ENCODE results near the gene GARIN5B.
"Not testable (repeated sequence)": the region's sequence is repeated elsewhere in the genome, so short reads cannot be mapped to it uniquely, and the experiment has no call there.

GARIN5B gene

GRCh38 chr19:55362990-55363716 is at the start of gene GARIN5B:
Gene GARIN5B (minus strand): TSS chr19:55363260. CDS start chr19:55363066, 194 bp downstream.
- no peak for DNase-seq (ENCODE audit: low read depth, low spot score)

GRCh38 chr19:55410168-55410567 is 47.1 kb upstream of the GARIN5B start:
- DNase-seq (ENCODE audit: low read depth, low spot score) = no peak

- DNase-seq (ENCODE audit: low read depth, low spot score) = not testable (repeated sequence)
Measured at GRCh38 chr19:55409179-55409578, 46.1 kb upstream of the GARIN5B start.

GRCh38 chr19:55408533-55408872 is 45.4 kb upstream of the GARIN5B start:
- no peak for DNase-seq (ENCODE audit: low read depth, low spot score)

GRCh38 chr19:55407800-55408532 is 44.9 kb upstream of the GARIN5B start:
- peak; percentile 91 for DNase-seq (ENCODE audit: low read depth, low spot score)

- DNase-seq (ENCODE audit: low read depth, low spot score) = not testable (repeated sequence)
Measured at GRCh38 chr19:55407550-55407799, 44.4 kb upstream of the GARIN5B start, which contains the start of gene UBE2S. Gene UBE2S (minus strand): TSS chr19:55407788. CDS start chr19:55407589, 199 bp downstream.

GRCh38 chr19:55406826-55407549 is 43.9 kb upstream of the GARIN5B start:
- no peak for DNase-seq (ENCODE audit: low read depth, low spot score)

GRCh38 chr19:55406091-55406825 is 43.2 kb upstream of the GARIN5B start:
- no peak for DNase-seq (ENCODE audit: low read depth, low spot score)

- no peak for DNase-seq (ENCODE audit: low read depth, low spot score)
Measured at GRCh38 chr19:55405638-55406037, 42.6 kb upstream of the GARIN5B start.

GRCh38 chr19:55402509-55402908 is 39.4 kb upstream of the GARIN5B start:
- DNase-seq (ENCODE audit: low read depth, low spot score) = no peak

- DNase-seq (ENCODE audit: low read depth, low spot score) = not testable (repeated sequence)
Measured at GRCh38 chr19:55401390-55401789, 38.3 kb upstream of the GARIN5B start.

GRCh38 chr19:55400281-55401087 is 37.4 kb upstream of the GARIN5B start:
- DNase-seq (ENCODE audit: low read depth, low spot score) = no peak

- DNase-seq (ENCODE audit: low read depth, low spot score) = no peak
Measured at GRCh38 chr19:55398200-55398925, 35.3 kb upstream of the GARIN5B start.

GRCh38 chr19:55392820-55393761 is 30.0 kb upstream of the GARIN5B start:
- no peak for DNase-seq (ENCODE audit: low read depth, low spot score)

GRCh38 chr19:55391702-55392615 is 28.9 kb upstream of the GARIN5B start:
- DNase-seq (ENCODE audit: low read depth, low spot score) = no peak

GRCh38 chr19:55391191-55391670 is 28.2 kb upstream of the GARIN5B start:
- no peak for DNase-seq (ENCODE audit: low read depth, low spot score)

GRCh38 chr19:55390461-55390880 is 27.4 kb upstream of the GARIN5B start:
- DNase-seq (ENCODE audit: low read depth, low spot score) = no peak

Measured in activated naive CD8-positive, alpha-beta T cell treated with anti-CD3 and anti-CD28 coated beads, Interleukin-2, amount 50 U/mL, for 16 hours (primary cell).